Measurements from ENCODE around the gene EYS.

Gene EYS

GRCh38 chr6:65706436-65706835 lies 590 bp downstream of the EYS start:
- TF ChIP-seq CTCF (conservative IDR thresholded peaks at IDR 0.05; ENCODE audit: low read depth, low read length), result no peak
- Histone ChIP-seq H3K36me3 (ENCODE audit: insufficient read depth) (no peaks in the 10 kb centered on the region), H3K4me2 (no peak overlapping the region), H2AFZ (ENCODE audit: low read depth) (no peak overlapping the region), H3K79me2 (ENCODE audit: insufficient read depth, low read depth) (no peaks in the 10 kb centered on the region), H3K27me3 (ENCODE audit: insufficient read depth, low read depth) (no peaks in the 10 kb centered on the region), H3K9ac (no peak overlapping the region), H3K4me3 (IDR thresholded peaks at IDR 0.05; ENCODE audit: insufficient read depth, low read depth, low read length) (no peak overlapping the region), H3K27ac (no peak overlapping the region), H4K20me1 (ENCODE audit: insufficient read depth) (no peaks in the 10 kb centered on the region), H3K4me1 (ENCODE audit: low read depth, poor library complexity, severe bottlenecking) (no peaks in the 10 kb centered on the region)

GRCh38 chr6:65701325-65701724 lies 5.7 kb downstream of the EYS start:
- no peaks in the 10 kb centered on the region for H3K4me1 ChIP-seq (ENCODE audit: low read depth, poor library complexity, severe bottlenecking)
- H3K4me3 ChIP-seq (IDR thresholded peaks at IDR 0.05; ENCODE audit: insufficient read depth, low read depth, low read length), result no peak overlapping the region
- no peaks in the 10 kb centered on the region for H3K27me3 ChIP-seq (ENCODE audit: insufficient read depth, low read depth)
- no peak for TF ChIP-seq CTCF (conservative IDR thresholded peaks at IDR 0.05; ENCODE audit: low read depth, low read length)
- H3K9ac ChIP-seq, result no peak overlapping the region
- no peaks in the 10 kb centered on the region for H3K79me2 ChIP-seq (ENCODE audit: insufficient read depth, low read depth)
- H3K4me2 ChIP-seq, result no peak overlapping the region
- H4K20me1 ChIP-seq (ENCODE audit: insufficient read depth), result no peaks in the 10 kb centered on the region
- no peaks in the 10 kb centered on the region for H3K36me3 ChIP-seq (ENCODE audit: insufficient read depth)
- H2AFZ ChIP-seq (ENCODE audit: low read depth), result no peak overlapping the region
- no peak overlapping the region for H3K27ac ChIP-seq

GRCh38 chr6:65700561-65700960 lies 6.5 kb downstream of the EYS start:
- Histone ChIP-seq H3K4me1 (ENCODE audit: low read depth, poor library complexity, severe bottlenecking) (no peaks in the 10 kb centered on the region), H3K36me3 (ENCODE audit: insufficient read depth) (no peaks in the 10 kb centered on the region), H3K4me2 (no peak overlapping the region), H3K9ac (no peak overlapping the region), H4K20me1 (ENCODE audit: insufficient read depth) (no peaks in the 10 kb centered on the region), H3K4me3 (IDR thresholded peaks at IDR 0.05; ENCODE audit: insufficient read depth, low read depth, low read length) (no peak overlapping the region), H3K27ac (no peak overlapping the region), H3K27me3 (ENCODE audit: insufficient read depth, low read depth) (no peaks in the 10 kb centered on the region), H3K79me2 (ENCODE audit: insufficient read depth, low read depth) (no peaks in the 10 kb centered on the region), H2AFZ (ENCODE audit: low read depth) (no peak overlapping the region)
- no peak for TF ChIP-seq CTCF (conservative IDR thresholded peaks at IDR 0.05; ENCODE audit: low read depth, low read length)

GRCh38 chr6:65692109-65692508 lies 14.9 kb downstream of the EYS start:
- H2AFZ ChIP-seq (ENCODE audit: low read depth), result no peak overlapping the region
- H3K79me2 ChIP-seq (ENCODE audit: insufficient read depth, low read depth), result no peaks in the 10 kb centered on the region
- H3K27ac ChIP-seq, result no peak overlapping the region
- H3K9ac ChIP-seq, result no peak overlapping the region
- H3K4me1 ChIP-seq (ENCODE audit: low read depth, poor library complexity, severe bottlenecking), result no peaks in the 10 kb centered on the region
- no peak for TF ChIP-seq CTCF (conservative IDR thresholded peaks at IDR 0.05; ENCODE audit: low read depth, low read length)
- H3K27me3 ChIP-seq (ENCODE audit: insufficient read depth, low read depth), result no peaks in the 10 kb centered on the region
- no peaks in the 10 kb centered on the region for H4K20me1 ChIP-seq (ENCODE audit: insufficient read depth)
- no peaks in the 10 kb centered on the region for H3K36me3 ChIP-seq (ENCODE audit: insufficient read depth)
- no peak overlapping the region for H3K4me2 ChIP-seq
- no peak overlapping the region for H3K4me3 ChIP-seq (IDR thresholded peaks at IDR 0.05; ENCODE audit: insufficient read depth, low read depth, low read length)

GRCh38 chr6:65680232-65680631 lies 26.8 kb downstream of the EYS start:
- Histone ChIP-seq H3K9ac (no peak overlapping the region), H3K4me3 (IDR thresholded peaks at IDR 0.05; ENCODE audit: insufficient read depth, low read depth, low read length) (no peak overlapping the region), H3K4me1 (ENCODE audit: low read depth, poor library complexity, severe bottlenecking) (no peaks in the 10 kb centered on the region), H3K36me3 (ENCODE audit: insufficient read depth) (no peaks in the 10 kb centered on the region), H4K20me1 (ENCODE audit: insufficient read depth) (no peaks in the 10 kb centered on the region), H2AFZ (ENCODE audit: low read depth) (no peak overlapping the region), H3K27me3 (ENCODE audit: insufficient read depth, low read depth) (no peaks in the 10 kb centered on the region), H3K79me2 (ENCODE audit: insufficient read depth, low read depth) (no peaks in the 10 kb centered on the region), H3K4me2 (no peak overlapping the region), H3K27ac (no peak overlapping the region)
- no peak for TF ChIP-seq CTCF (conservative IDR thresholded peaks at IDR 0.05; ENCODE audit: low read depth, low read length)
